ENCODE measurements around the gene TLE3.

TLE3 gene

DNA sequence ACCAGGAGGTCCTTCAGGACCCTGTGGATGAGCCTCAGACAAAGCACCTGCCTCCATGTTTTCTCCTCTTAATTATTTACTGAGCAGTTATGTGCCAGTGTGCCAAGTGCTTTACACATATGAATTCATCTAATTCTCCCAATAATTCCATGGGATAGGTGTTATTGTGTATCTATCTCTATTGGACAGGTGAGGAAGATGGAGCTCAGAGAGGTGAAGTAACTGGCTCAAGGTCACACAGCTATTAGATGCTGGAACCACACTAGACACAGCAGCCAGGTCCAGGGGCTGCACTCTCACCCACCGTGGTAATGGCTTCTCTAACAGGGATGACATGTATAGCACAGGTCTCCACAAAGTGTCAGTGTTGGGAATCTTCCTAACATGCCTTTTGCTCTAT lies 70.2 kb downstream of the TLE3 start:
- DNase-seq = no peak

GRCh38 chr15:70026991-70027390 lies 70.7 kb downstream of the TLE3 start:
- DNase-seq = no peak

- DNase-seq = no peak
Observed at GRCh38 chr15:70025413-70026296, 72.1 kb downstream of the TLE3 start.

DNA sequence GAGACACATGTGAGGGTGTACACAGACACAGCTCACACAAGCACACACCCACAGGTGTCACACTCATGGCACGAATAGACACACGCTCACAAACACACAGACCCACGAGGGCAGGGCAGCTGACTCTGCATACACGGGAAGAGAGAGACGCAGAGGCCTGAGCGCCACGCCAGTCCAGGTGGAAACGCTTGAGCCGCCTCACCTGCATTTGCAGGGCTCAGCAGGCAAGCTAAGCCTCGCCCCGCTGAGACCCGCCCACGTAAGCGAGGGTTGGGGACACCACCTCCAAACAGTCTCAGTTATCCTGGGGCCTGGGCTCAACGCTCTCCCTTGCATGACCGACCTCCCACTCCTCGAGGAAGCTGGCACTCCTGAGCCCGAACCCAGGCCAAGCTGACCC lies 73.2 kb downstream of the TLE3 start:
- no peak for DNase-seq

- no peak for DNase-seq
Observed at GRCh38 chr15:70023769-70024491, 73.8 kb downstream of the TLE3 start.

DNA sequence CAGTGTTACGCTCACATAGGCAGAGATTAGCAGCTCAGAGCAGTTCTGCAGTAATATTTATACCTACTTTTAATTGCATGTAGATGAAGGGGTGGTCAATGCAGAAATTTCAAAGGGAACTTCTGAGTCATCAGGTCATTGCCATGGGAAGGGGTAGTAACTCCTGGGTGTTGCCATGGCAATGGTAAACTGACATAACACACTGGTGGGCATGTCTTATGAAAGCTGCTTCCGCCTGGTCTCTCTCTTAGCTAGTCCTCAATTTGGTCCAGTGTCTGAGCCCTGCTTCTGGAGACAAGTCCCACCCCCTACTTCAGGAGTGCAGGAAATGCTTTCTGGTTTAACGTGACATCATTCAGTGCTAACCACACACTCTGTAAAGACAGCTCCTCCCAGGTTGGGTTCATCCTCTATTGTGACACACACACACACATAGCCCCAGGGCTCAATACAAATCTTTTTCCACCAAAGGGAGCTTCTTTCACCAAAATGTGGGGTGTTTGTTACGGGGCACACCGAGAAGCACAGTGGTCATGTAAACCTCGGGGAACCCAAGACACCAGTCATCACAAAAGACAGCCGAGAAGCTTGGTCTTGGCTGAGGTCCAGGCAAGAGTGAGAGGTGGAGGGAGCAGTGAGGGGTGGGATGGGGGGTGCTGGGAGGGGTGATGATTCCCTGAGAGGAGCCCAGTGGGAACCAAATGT lies 74.5 kb downstream of the TLE3 start:
- DNase-seq = no peak

- DNase-seq = no peak
Observed at GRCh38 chr15:70020229-70020628, 77.5 kb downstream of the TLE3 start.

GRCh38 chr15:70018646-70019600 lies 78.8 kb downstream of the TLE3 start:
- no peak for DNase-seq

- no peak for DNase-seq
Observed at GRCh38 chr15:70017801-70018200, 79.9 kb downstream of the TLE3 start.

GRCh38 chr15:70017025-70017424 lies 80.7 kb downstream of the TLE3 start:
- no peak for DNase-seq

DNA sequence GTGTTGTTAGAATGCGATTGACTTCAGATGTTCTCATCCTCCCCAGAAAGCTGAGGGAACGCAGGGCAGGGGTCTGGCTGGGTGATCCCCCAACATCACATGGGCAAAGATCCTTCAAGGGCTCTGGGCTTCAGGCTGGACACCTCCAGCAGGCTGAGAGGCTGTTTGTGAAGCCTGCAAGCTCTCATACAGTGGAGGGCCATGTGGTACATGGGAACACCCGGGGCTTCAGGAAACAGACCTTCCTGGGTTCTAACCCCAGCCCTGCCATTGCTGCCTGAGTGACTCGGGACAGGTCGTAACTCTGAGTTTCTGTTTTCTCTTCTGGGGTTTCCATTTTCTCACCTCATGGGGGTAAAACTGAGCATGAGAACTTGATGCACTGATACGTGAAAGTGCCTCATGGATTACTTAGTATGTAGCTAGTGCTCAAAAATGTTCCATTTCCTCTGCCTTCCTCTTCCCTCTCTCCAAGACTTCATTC lies 81.2 kb downstream of the TLE3 start:
- no peak for DNase-seq

- DNase-seq = peak; percentile 31
Observed at GRCh38 chr15:70014860-70015490, 82.7 kb downstream of the TLE3 start.

GRCh38 chr15:70014331-70014730 lies 83.4 kb downstream of the TLE3 start:
- no peak for DNase-seq

DNA sequence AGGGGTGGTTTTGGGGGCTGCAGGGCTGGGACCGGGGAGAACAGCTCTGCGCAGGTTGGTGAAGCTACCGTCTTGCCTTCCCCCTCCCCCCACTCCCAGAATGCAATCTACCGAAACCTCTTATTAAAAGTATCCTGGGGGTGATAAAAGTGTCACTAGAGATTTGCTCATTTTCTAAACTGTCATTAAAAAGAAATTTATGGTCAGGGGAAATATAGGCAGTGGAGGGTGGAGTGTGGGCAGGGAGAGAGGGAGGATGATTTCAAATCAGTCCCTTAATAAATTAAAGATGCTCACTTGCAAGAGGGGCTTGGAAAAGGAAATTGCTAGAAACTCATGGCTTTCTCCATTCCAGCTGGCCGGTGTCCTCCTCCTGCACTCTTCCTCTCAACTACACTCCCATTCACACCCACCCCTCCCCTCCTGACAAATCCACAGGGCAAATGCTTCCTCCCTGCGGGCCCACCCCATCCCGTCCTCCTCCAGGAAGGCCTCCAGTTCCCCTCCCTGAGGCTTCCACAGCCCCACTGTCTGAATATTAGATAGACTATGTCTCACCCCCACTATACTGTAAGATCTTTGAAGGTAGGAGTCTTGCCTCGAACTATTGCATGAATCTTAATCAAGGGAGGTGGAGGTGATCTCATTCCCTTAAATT lies 83.9 kb downstream of the TLE3 start:
- no peak for DNase-seq

DNA sequence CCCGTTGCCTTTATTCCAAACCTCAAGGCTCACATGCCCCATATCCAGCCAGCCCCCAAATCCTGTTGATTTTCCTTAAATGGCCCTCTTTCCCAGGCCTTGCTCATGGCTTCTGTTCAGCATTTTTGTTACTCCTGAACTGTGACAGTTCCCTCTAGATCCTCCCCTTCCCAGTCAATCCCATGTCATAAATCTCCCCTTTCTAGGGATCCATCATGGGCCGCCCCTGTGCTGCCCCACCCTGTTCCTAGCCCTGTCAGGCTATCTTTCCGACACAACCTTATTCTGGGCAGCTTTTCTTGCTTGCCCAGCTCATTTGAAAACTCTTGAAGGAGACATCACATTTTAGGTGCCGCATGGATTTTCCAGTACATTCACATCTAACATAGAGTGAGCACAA lies 84.8 kb downstream of the TLE3 start:
- no peak for DNase-seq

DNA sequence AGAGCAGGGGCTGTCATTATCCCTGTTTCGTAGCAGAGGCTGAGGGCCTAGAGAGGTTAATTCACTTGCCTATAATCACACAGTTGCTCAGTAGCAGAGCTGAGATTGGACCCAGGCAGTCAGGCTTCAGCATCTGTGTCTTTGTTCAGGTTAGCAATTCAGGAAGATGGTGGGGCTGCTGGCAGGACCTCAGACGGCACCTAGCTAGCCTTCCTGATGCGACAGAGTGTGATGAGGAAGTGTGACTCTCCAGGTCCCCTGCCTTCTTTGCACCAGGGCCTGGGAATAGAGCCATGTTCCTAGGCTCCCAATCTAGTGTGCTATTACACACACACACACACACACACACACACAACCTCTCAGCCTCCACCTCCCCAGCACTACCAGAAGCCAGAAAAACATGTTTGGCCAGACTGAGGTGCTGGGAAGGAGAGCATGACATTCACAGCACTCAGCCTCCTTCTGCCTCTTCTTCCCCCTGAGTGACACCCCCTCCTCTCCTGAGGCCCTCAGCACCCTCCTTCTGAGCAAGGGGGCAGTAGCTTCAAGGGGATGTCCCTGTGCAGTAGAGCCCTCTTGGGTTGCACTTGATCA lies 88.9 kb downstream of the TLE3 start:
- no peak for DNase-seq

GRCh38 chr15:70006259-70007147 lies 91.2 kb downstream of the TLE3 start:
- DNase-seq = no peak

GRCh38 chr15:70004826-70005225 lies 92.9 kb downstream of the TLE3 start:
- no peak for DNase-seq

- no peak for DNase-seq
Observed at GRCh38 chr15:70002897-70003296, 94.8 kb downstream of the TLE3 start.

All from right kidney (tissue), 1 donor.